Measurements from ENCODE around the gene MYDGF. TPM values are rescaled to one million over a fixed set of nuclear protein-coding genes. Genes with fewer than 3 reads are reported as not detected.

The MYDGF gene
- total and polyA plus RNA-seq, 2 of the 13 experiments (the other 11 are each of a cell fraction or from before 2014, with no cell fraction given), result 116 to 198 TPM

- TF ChIP-seq ZNF18 (CRISPR knock-in tag; IDR thresholded peaks at IDR 0.05; ENCODE audit: insufficient replicate concordance), result peak; percentile 46
- TF ChIP-seq ARNT2 (CRISPR knock-in tag; IDR thresholded peaks at IDR 0.05; ENCODE audit: low read depth), result peak; percentile 58; the same call in 1 of the 2 replicates
- TF ChIP-seq MAX (IDR thresholded peaks at IDR 0.05), result peak; percentile 83
- 0 out of 2 replicates have a peak, but pooled peaks have one; percentile 36 for TF ChIP-seq ZKSCAN5 (CRISPR knock-in tag; IDR thresholded peaks at IDR 0.05)
- peak; percentile 10 for TF ChIP-seq SKI (IDR thresholded peaks at IDR 0.05; ENCODE audit: partially characterized antibody)
- peak; percentile 71; the same call in 1 of the 2 replicates for TF ChIP-seq DMAP1 (CRISPR knock-in tag; IDR thresholded peaks at IDR 0.05)
- TF ChIP-seq CBX5 (CRISPR knock-in tag; IDR thresholded peaks at IDR 0.05; ENCODE audit: borderline replicate concordance), result 0 out of 2 replicates have a peak, but pooled peaks have one; percentile 22
- 0 out of 4 replicates have a peak, but pooled peaks of 1 of the 2 experiments have one; percentile 24 for TF ChIP-seq EP300 (IDR thresholded peaks at IDR 0.05; ENCODE audit: low read depth in 2 of 2, low read length in 2 of 2)
- no peak for TF ChIP-seq EP300 (CRISPR knock-in tag; IDR thresholded peaks at IDR 0.05; ENCODE audit: borderline replicate concordance)
- TF ChIP-seq TGIF2 (CRISPR knock-in tag; IDR thresholded peaks at IDR 0.05), result peak; percentile 76; the same call in 1 of the 2 replicates
- TF ChIP-seq PHF20 (CRISPR knock-in tag; IDR thresholded peaks at IDR 0.05), result no peak
- TF ChIP-seq MEF2D (CRISPR knock-in tag; IDR thresholded peaks at IDR 0.05), result peak; percentile 39; the same call in 1 of the 2 replicates
- peak; percentile 39; the same call in 1 of the 2 replicates for TF ChIP-seq PAXIP1 (CRISPR knock-in tag; conservative IDR thresholded peaks at IDR 0.05)
- peak; percentile 51; the same call in 1 of the 2 replicates for TF ChIP-seq HOXA5 (CRISPR knock-in tag; IDR thresholded peaks at IDR 0.05)
- peak; percentile 78; the same call in 1 of the 2 replicates for TF ChIP-seq ADNP (CRISPR knock-in tag; IDR thresholded peaks at IDR 0.05)
- 0 out of 2 replicates have a peak, but pooled peaks have one; percentile 49 for TF ChIP-seq MZF1 (CRISPR knock-in tag; IDR thresholded peaks at IDR 0.05; ENCODE audit: borderline replicate concordance)
- 0 out of 2 replicates have a peak, but pooled peaks have one; percentile 20 for TF ChIP-seq THAP9 (CRISPR knock-in tag; IDR thresholded peaks at IDR 0.05; ENCODE audit: borderline replicate concordance)
- peak; percentile 78; the same call in 1 of the 2 replicates for TF ChIP-seq ZNF598 (CRISPR knock-in tag; IDR thresholded peaks at IDR 0.05; ENCODE audit: borderline replicate concordance)
- peak; percentile 24; the same call in 1 of the 2 replicates for TF ChIP-seq ZNF607 (CRISPR knock-in tag; IDR thresholded peaks at IDR 0.05; ENCODE audit: borderline replicate concordance)
- 0 out of 2 replicates have a peak, but pooled peaks have one; percentile 47 for TF ChIP-seq POLR2G (IDR thresholded peaks at IDR 0.05; ENCODE audit: low read depth, low read length)
- peak; percentile 25; the same call in 1 of the 2 replicates for TF ChIP-seq KAT7 (CRISPR knock-in tag; IDR thresholded peaks at IDR 0.05; ENCODE audit: borderline replicate concordance)
Measured at GRCh38 chr19:4639531-4640246, 30.5 kb downstream of the MYDGF start (continued).

Data from HepG2 (cell line).